Ureter (tissue), 1 donor: Measurements from ENCODE around the gene RAP1GAP2. TPM values are rescaled to one million over a fixed set of nuclear protein-coding genes. Genes with fewer than 3 reads are reported as not detected.

Experiments used
- DNase-seq: peaks from one replicate; pipeline ENCODE4 v3.0.0-alpha.2; 2020; ENCODE audit warnings: low spot score
- total RNA-seq: library from RNA; stranded (reverse); gene quantifications from one replicate; pipeline ENCODE4 v1.2.4, GENCODE V29; 2023
- donor health status: DM: yes; HTN: yes; CAD: no.

Gene RAP1GAP2
- total RNA-seq, 1 donor from 2014 or later, result 49.2 TPM

- no peak for DNase-seq
Observed at GRCh38 chr17:2946144-2946543, 149.9 kb downstream of the RAP1GAP2 start.

- no peak for DNase-seq
Observed at GRCh38 chr17:2947588-2947950, 151.3 kb downstream of the RAP1GAP2 start.

- no peak for DNase-seq
Observed at GRCh38 chr17:2947996-2948550, 151.8 kb downstream of the RAP1GAP2 start.

DNA sequence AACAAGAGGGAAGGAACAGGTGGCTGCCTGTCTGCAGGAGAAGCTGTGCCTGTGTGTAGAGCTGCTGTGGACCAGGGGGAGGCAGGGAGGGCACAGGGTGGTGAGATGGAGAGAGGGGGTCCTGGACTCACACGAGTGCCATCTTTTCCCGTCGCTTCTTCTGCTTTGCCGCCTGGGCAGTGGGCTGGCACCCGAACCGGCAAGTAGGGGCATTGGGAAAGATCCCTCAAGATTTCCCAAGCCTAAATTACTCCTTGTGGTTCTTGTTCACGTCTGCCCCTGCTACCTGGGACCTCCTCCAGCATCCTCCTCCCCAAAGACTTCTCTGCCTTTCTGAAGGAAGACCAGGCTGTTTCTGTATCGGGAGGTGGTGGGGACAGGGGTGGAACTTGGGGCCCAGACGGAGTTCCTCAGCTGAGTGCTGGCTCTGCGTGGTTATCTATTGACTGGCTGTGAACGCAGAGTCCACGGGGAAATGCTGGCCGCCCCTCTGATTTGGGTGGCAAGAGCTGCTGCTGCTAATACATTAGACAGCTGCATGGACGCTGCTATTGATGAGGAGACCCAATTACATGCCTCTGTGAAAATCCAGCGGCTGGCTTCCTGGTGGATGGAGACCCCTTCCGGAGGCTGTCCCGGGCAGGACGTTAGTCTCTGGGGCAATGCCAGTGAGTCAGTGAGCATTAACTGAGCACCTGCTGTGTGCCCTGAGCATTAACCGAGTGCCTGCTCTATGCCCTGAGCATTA, 152.7 kb downstream of the RAP1GAP2 start:
- DNase-seq, result no peak

DNA sequence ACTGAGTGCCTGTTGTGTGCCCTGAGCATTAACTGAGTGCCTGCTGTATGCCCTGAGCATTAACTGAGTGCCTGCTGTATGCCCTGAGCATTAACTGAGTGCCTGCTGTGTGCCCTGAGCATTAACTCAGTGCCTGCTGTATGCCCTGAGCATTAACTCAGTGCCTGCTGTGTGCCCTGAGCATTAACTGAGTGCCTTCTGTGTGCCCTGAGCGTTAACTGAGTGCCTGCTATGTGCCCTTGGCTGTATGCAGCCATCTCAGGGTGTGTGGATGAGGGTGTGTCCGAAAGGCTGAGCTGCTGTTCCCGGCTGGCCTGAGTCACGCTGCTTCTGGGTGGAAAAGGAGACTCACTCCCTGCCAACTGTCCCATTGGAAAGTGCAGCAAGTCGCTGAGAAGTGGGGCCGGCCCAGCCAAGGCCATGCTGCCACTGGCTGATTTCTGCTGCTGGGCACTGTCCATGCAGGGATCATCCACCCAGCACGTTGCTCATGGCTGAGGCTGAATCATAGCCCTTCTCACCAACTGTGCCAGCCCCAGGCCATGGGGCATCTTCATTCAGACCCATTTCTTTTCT, 153.3 kb downstream of the RAP1GAP2 start:
- DNase-seq, result no peak

DNA sequence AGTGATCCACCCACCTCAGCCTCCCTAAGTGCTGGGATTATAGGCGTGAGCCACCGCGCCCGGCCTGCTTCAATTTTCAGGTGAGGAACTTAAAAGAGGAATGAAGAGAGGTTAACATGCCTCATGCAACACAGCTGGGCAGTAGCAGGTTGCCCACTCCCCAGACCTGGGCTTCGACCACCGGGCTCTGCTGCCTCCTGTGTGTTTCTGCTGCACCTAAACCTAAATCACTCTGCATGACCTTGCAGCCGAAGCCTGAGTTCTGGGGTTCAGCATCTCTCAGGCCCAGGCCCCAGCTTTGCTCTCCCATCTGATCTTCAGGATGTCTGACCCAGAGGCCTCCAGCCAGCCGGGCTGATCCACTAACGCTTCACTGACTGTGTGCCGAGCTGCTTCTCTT, 154.6 kb downstream of the RAP1GAP2 start:
- no peak for DNase-seq

- DNase-seq, result peak; percentile 13
Observed at GRCh38 chr17:2952174-2952845, 156.1 kb downstream of the RAP1GAP2 start.

DNA sequence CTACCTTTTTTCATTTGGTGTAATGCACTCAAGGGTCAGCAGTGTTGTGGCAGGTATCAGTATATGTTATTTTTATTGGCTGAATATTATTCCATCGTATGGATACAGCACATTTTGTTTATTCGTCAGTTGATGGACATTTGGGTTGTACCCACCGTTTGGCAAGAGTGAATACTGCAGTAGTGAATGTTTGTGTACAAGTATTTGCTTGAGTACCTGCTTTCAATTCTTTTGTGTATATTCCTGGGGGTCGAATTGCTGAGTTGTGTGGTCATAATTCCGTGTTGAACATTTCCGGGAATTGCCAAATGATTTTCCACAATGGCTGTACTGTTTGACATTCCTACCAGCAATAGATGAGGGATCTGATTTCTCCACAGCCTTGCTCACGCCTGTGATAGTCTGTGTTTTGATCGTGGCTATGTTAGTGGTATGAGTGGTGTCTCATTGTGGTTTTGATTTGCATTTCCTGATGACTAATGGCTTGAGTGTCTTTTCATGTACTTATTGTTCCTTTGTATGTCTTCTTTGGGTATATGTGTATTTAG, 158.7 kb downstream of the RAP1GAP2 start:
- DNase-seq, result peak; percentile 34

DNA sequence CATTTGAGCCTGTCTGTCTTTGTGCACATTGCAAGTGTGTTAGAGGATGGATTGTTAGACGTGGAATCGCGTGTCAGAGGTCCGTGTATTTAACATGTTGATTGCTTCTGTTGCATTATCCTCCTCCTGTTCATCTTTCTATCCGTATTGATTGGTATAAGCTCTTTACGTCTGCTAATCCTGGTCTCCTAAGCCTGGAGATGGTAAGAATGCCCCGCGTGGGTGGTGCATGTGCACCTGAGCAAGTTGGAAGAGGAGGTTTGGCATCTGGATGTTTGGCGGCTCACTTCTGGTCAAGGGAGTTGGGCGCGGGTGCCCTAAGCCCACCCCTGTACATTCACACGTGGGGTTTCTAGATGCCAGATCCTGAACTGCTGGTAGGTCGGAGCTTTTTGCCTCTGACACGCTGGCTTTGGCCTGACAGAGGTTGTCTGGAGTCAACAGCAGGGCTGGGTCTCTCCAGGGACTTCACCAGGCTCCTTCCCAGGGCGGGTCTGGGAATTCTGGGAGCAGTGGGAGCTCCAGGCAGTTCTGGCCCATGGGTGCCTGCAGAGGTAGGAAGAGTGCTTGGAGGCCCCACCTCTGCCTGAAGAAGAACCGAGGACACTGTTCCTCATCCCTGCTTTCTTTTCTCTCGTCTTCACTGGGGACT, 159.8 kb downstream of the RAP1GAP2 start:
- DNase-seq, result peak; percentile 28

DNA sequence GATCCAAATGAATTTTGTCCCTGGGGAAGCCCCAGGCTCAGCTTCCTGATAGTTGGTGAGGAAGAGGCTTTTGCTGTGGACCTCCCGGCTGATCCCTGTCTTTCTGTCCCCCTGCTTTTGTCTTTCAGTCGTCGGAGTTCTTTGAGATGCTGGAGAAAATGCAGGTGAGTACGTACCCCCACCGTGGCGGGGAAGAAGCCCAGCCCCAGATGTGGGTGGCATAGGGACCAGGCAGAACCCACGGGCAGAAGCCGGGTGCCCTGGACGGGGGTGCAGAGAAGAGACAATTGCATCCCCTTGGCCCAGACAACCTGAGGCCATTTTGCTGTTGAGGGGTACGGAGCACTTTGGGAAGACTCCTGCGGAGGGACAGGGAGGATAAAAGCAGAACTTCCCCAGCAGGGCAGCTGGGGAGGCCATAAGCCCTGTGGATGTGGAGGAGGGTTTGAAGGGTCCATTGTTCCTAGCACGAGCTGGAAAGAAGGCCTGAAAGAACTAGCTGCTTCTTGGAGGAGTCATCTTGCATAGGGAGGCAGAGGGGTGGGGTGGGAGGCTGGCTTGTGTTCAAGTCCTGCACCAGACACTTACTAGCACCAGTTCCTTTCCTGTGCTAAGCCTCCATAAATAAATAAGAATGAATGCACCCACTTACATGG, 161.5 kb downstream of the RAP1GAP2 start:
- DNase-seq, result peak; percentile 24

DNA sequence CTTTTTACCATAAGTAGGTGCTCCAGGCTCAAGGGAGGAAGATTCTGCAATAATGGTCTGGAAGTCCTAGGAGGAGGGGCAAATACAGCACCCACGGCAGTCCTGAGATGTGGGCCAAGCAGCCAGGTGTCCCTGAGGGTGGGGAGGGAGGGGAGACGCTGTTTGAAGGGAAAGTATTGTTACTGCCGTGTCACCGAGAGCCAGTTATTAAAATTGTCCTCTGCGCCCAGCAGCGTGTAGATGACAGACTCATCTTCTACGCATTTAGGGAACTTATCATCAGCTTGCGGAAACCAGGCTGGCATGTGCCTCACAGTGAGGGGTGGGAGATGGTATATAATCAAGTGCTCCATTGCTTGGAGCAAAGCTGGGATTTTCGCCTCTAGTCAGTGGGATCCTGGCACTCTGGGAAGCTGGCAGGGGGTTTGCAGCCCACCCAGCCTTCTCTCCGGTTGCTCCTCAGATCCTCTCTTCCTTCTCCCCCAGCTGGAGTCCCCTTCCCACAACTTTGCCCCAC, 162.5 kb downstream of the RAP1GAP2 start:
- peak; percentile 30 for DNase-seq

- peak; percentile 40 for DNase-seq
Observed at GRCh38 chr17:2959371-2960130, 163.3 kb downstream of the RAP1GAP2 start.

GRCh38 chr17:2961446-2961845, 165.2 kb downstream of the RAP1GAP2 start:
- DNase-seq, result peak; percentile 26

DNA sequence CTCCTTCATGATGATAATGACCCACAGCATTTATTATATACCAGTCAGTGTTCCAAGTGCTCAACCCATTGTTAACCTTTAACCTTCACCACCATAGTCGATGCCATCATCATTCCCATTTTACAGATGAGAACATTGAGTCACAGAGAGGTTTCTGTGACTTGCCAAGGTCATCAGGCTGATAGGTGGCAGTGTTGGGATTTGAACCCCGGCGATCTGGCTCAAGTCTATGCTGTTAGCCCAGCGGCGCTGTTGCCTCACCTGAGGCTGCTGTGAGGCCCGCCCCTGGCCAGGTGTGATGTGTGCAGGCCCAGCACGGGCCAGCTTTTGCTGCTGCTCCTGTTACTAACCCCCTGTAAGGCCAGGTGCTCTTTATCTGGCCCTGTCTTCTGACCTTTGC, 166.0 kb downstream of the RAP1GAP2 start:
- peak; percentile 39 for DNase-seq

GRCh38 chr17:2962729-2963128, 166.5 kb downstream of the RAP1GAP2 start:
- DNase-seq, result peak; percentile 40

DNA sequence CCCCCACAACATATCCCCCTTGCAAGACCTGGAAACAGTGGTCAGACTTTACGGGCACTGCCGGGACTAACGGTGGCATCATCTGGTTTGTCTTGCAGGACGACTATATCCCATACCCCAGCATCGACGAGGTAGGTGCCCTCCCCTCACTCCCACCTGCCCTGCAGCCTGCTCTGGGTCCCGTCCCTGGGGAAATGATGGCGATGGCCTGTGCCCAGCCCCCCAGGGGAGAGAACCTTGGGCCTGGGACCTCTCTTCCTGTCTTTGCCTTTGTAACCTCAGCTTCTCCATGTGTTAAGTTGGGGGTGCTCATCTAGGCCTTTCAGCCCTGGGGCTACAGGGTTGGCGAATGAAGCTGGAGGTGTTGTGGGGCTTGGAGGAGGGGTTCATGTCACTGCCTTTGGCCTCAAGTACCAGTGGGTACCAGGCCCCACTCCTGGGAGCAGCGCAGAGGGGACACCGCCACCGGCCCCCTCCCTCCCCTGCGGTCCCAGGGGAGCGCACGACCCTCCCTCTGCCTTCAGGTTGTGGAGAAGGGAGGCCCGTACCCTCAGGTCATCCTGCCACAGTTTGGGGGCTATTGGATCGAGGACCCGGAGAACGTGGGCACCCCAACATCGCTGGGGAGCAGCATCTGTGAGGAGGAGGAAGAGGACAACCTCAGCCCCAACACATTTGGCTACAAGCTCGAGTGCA, 167.2 kb downstream of the RAP1GAP2 start:
- DNase-seq, result peak; percentile 34

DNA sequence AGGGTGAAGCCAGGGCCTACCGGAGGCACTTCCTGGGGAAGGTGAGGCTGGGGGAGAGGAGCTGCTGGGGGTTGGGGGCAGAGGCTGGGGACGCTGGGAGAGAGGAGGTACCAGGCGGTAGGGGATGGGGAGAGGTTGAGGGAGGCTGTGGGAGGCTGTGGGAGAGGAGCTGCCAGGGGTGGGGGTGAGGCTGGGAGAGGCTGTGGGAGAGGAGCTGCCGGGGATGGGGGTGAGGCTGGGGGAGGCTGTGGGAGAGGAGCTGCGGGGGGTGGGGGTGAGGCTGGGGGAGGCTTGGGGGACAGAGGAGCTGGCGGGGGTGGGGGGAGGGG, 167.8 kb downstream of the RAP1GAP2 start:
- no peak for DNase-seq

DNA sequence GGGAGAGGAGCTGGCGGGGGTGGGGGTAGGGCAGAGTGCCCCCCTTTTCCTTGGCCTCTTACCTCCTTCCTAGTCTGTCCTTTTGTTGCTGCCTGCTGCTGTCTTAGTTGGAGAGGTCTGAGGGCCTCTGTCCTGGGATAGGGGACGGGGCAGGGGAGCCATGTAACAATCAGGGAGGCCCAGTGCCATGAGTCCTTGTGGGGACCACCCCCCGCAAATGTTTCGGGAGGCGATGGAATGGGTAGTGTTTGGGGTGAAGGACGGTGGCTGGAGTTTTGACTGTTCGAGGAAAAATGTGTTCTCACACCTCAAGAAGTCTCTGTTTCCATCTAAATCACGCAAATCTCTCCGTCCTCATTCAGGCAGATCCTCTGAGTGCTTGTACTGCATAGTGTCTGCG, 168.1 kb downstream of the RAP1GAP2 start:
- peak; percentile 27 for DNase-seq

DNA sequence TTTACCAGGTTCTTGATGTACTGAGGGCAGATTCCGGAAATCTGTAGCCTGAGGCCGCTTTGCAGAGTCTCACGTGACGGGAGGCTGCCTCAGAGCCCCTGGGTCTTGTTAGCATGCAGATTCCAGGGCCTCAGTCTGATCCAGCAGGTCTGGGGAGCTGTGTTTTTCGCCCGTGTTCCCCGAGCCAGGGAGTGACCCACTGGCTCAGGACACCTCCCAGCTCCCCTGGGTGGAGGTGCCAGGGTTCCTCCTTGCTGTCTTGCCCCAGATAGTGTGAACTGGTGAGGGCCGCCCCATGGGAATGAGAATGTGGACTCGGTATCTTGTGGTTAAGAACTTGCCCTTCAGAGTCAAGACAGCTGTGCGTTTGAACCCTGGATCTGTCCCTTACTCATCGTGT, 168.6 kb downstream of the RAP1GAP2 start:
- peak; percentile 38 for DNase-seq
